Loucy (cell line): ENCODE data around the gene TOX3.

Experiments used
- H2AFZ ChIP-seq: fragments of 200-600 bp; sonication (generic); 2 replicates; pipeline ENCODE4 v1.6.0; 2016; ENCODE audit warnings: antibody characterized with exemption, mild to moderate bottlenecking, low read length, moderate library complexity
- H3F3A ChIP-seq: fragments of 200-600 bp; 2 replicates; pipeline ENCODE4 v1.6.0; 2016; ENCODE audit warnings: antibody characterized with exemption, low read depth, mild to moderate bottlenecking
- H3K27me3 ChIP-seq: fragments of 200-600 bp; sonication (generic); 2 replicates; pipeline ENCODE4 v1.6.1; 2014; ENCODE audit warnings: low read length, mild to moderate bottlenecking; ENCODE audit not compliant: insufficient read depth, poor library complexity, severe bottlenecking
- H3K36me3 ChIP-seq: fragments of 200-600 bp; sonication (generic); 2 replicates; pipeline ENCODE4 v1.6.1; 2016; ENCODE audit warnings: low read length; ENCODE audit not compliant: insufficient read depth
- H3K4me1 ChIP-seq: fragments of 200-600 bp; sonication (generic); 2 replicates; pipeline ENCODE4 v1.5.1; 2014; ENCODE audit warnings: low read length, mild to moderate bottlenecking; ENCODE audit not compliant: insufficient read depth, poor library complexity, severe bottlenecking
- H3K4me2 ChIP-seq: fragments of 200-600 bp; sonication (generic); 2 replicates; pipeline ENCODE4 v1.6.0; 2014; ENCODE audit warnings: antibody characterized with exemption, low read length, low read depth, mild to moderate bottlenecking; ENCODE audit not compliant: poor library complexity, severe bottlenecking
- H3K4me3 ChIP-seq: fragments of 200-600 bp; sonication (generic); 2 replicates; pipeline ENCODE4 v1.5.1; 2014; ENCODE audit warnings: low read length, mild to moderate bottlenecking, mixed read lengths; ENCODE audit not compliant: poor library complexity, severe bottlenecking
- H3K79me2 ChIP-seq: fragments of 200-600 bp; sonication (generic); 2 replicates; pipeline ENCODE4 v1.6.1; 2014; ENCODE audit warnings: low read length; ENCODE audit not compliant: insufficient read depth
- H3K9ac ChIP-seq: fragments of 200-600 bp; sonication (generic); 2 replicates; pipeline ENCODE4 v1.6.0; 2014; ENCODE audit warnings: mild to moderate bottlenecking, low read depth, low read length, moderate library complexity; ENCODE audit not compliant: poor library complexity, severe bottlenecking
- H3K9me2 ChIP-seq: fragments of 200-600 bp; sonication (generic); replicated peaks from 2 replicates; pipeline ENCODE4 v1.6.1; 2016; ENCODE audit warnings: low read depth, low read length, mixed read lengths
- H3K9me3 ChIP-seq: fragments of 200-600 bp; sonication (generic); 2 replicates; pipeline ENCODE4 v1.6.1; 2014; ENCODE audit warnings: mild to moderate bottlenecking, antibody characterized with exemption, low read length, low read depth; ENCODE audit not compliant: insufficient read depth
- H4K20me1 ChIP-seq: fragments of 200-600 bp; sonication (generic); 2 replicates; pipeline ENCODE4 v1.6.0; 2014; ENCODE audit warnings: antibody characterized with exemption, low read length, mild to moderate bottlenecking; ENCODE audit not compliant: insufficient read depth, poor library complexity, severe bottlenecking
- CTCF ChIP-seq: fragments of 200-600 bp; sonication (generic); conservative IDR thresholded peaks from 2 replicates; pipeline ENCODE4 v1.5.1; 2014; ENCODE audit warnings: mild to moderate bottlenecking, antibody characterized with exemption, low read length
- EZH2phosphoT487 ChIP-seq: fragments of 200-600 bp; IDR thresholded peaks from 2 replicates; pipeline ENCODE4 v1.6.1; 2018; ENCODE audit warnings: antibody characterized with exemption, mild to moderate bottlenecking, moderate library complexity, borderline replicate concordance

The TOX3 gene

GRCh38 chr16:52424591-52424990 is 122.4 kb downstream of the TOX3 start:
- H4K20me1 ChIP-seq: no peaks in the 10 kb centered on the region
- H3K27me3 ChIP-seq: no peaks in the 10 kb centered on the region
- no peaks in the 10 kb centered on the region for H3K9me2 ChIP-seq
- no peaks in the 10 kb centered on the region for H3K9me3 ChIP-seq
- TF ChIP-seq EZH2phosphoT487 (no peak), CTCF (no peak)
- H3K79me2 ChIP-seq: no peaks in the 10 kb centered on the region
- H3K4me2 ChIP-seq: no peak overlapping the region
- H3K4me1 ChIP-seq: no peaks in the 10 kb centered on the region
- H3F3A ChIP-seq: no peaks in the 10 kb centered on the region
- H3K4me3 ChIP-seq: no peak overlapping the region
- no peaks in the 10 kb centered on the region for H3K36me3 ChIP-seq
- no peak overlapping the region for H3K9ac ChIP-seq
- no peak overlapping the region for H2AFZ ChIP-seq

- H3K4me3 ChIP-seq: no peak overlapping the region
- TF ChIP-seq EZH2phosphoT487: no peak
- no peak for TF ChIP-seq CTCF
- no peaks in the 10 kb centered on the region for H3K4me1 ChIP-seq
- H2AFZ ChIP-seq: no peak overlapping the region
- no peaks in the 10 kb centered on the region for H4K20me1 ChIP-seq
- no peak overlapping the region for H3K9ac ChIP-seq
- no peaks in the 10 kb centered on the region for H3K36me3 ChIP-seq
- no peaks in the 10 kb centered on the region for H3K27me3 ChIP-seq
- no peaks in the 10 kb centered on the region for H3K9me2 ChIP-seq
- no peaks in the 10 kb centered on the region for H3F3A ChIP-seq
- no peaks in the 10 kb centered on the region for H3K79me2 ChIP-seq
- no peak overlapping the region for H3K4me2 ChIP-seq
- H3K9me3 ChIP-seq: no peaks in the 10 kb centered on the region
Measured at GRCh38 chr16:52422307-52422706, 124.6 kb downstream of the TOX3 start.

- Histone ChIP-seq H3K4me1 (no peaks in the 10 kb centered on the region), H3K4me2 (no peak overlapping the region), H3F3A (no peaks in the 10 kb centered on the region), H3K27me3 (no peaks in the 10 kb centered on the region), H4K20me1 (no peaks in the 10 kb centered on the region), H3K9me3 (no peaks in the 10 kb centered on the region), H3K9ac (no peak overlapping the region), H2AFZ (no peak overlapping the region), H3K36me3 (no peaks in the 10 kb centered on the region), H3K4me3 (no peak overlapping the region), H3K79me2 (no peaks in the 10 kb centered on the region), H3K9me2 (no peaks in the 10 kb centered on the region)
- TF ChIP-seq CTCF (no peak), EZH2phosphoT487 (no peak)
Measured at GRCh38 chr16:52418201-52418600, 128.7 kb downstream of the TOX3 start.
